Tibial nerve (tissue), 4 donors: ENCODE results near the gene RAB40C. TPM values are rescaled to one million over a fixed set of nuclear protein-coding genes. Genes with fewer than 3 reads are reported as not detected.

ENCODE experiments used
- DNase-seq, 2 donors: peaks; one replicate each; pipeline ENCODE4 v3.0.0-alpha.2; 2019; ENCODE audit warnings: low spot score in 2 of 2
- H3K27ac ChIP-seq, 4 donors: fragments of 200-600 bp; sonication (generic) in 3 of 4; one replicate each; pipeline ENCODE4 v1.5.1; 2017 to 2019; ENCODE audit warnings: mild to moderate bottlenecking in 1 of 4
- H3K27me3 ChIP-seq, 2 donors: fragments of 200-600 bp; sonication (generic) in 1 of 2; one replicate each; pipeline versions ENCODE4 v1.5.1 to v1.6.0; 2017 to 2019
- H3K36me3 ChIP-seq, 3 donors: fragments of 200-600 bp; sonication (generic); one replicate each; pipeline ENCODE4 v1.5.1; 2018 to 2019
- H3K4me1 ChIP-seq, 4 donors: fragments of 200-600 bp; sonication (generic) in 3 of 4; one replicate each; pipeline ENCODE4 v1.5.1; 2017 to 2019
- H3K4me3 ChIP-seq, 4 donors: fragments of 200-600 bp; sonication (generic) in 3 of 4; one replicate each; pipeline ENCODE4 v1.5.1; 2017 to 2019; ENCODE audit warnings: mild to moderate bottlenecking in 1 of 4, moderate library complexity in 1 of 4
- H3K9me3 ChIP-seq, 4 donors: fragments of 200-600 bp; sonication (generic) in 3 of 4; one replicate each; pipeline ENCODE4 v1.5.1; 2017 to 2019
- EP300 ChIP-seq, 2 donors: sonication (generic); formaldehyde crosslinking; IDR thresholded peaks; one replicate each; pipeline ENCODE4 v1.6.1; 2017; ENCODE audit warnings: antibody characterized with exemption in 2 of 2, mild to moderate bottlenecking in 1 of 2
- POLR2A ChIP-seq, 2 donors: fragments of 450-650 bp; IDR thresholded peaks; one replicate each; pipeline ENCODE4 v1.6.1; 2017; ENCODE audit warnings: antibody characterized with exemption in 2 of 2, mild to moderate bottlenecking in 2 of 2, moderate library complexity in 2 of 2
- WGBS, 2 donors: methylation state at CpG; one replicate each; pipeline ENCODE4 v1.1.5; 2018; 5-methylcytosine and 5-hydroxymethylcytosine counted together
- total RNA-seq, 4 donors: library from RNA; depleted of rRNA; stranded (reverse); fragments of >200 nt; gene quantifications; one replicate each; pipeline ENCODE4 v1.1.0, GENCODE V29; 2016
- TF ChIP-seq, protein P1 (sequence below), 5 experiments: fragments of 200-600 bp in 3 of 5; fragments of 450-650 bp in 2 of 5; sonication (generic) in 3 of 5; IDR thresholded peaks; one replicate each; pipeline ENCODE4 v1.5.1; 2016 to 2019; ENCODE audit warnings: antibody characterized with exemption in 5 of 5, mild to moderate bottlenecking in 3 of 5, moderate library complexity in 2 of 5

The RAB40C gene
- total RNA-seq, 4 donors from 2014 or later: 21.1 to 30.6 (median 27.5) TPM

DNA sequence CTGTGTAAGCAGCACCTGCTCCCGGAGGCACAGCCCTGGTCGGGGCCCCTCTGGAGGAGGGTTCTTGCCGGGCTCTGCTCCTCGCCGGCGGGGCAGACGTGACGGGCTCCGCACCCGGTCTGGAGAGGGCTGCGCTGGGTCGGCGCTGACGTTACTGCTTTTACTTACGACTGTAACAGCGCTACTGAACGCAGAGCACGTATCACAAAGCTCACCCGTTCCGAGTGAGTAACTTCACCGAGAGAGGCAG, 1.3 kb upstream of the RAB40C start:
- peaks cover 0 to under 1% (median 0%) of the 10 kb centered on the region in 3 donors for H3K36me3 ChIP-seq
- H3K4me3 ChIP-seq: peak overlapping the region; percentile 42 to 100 (median 90)
- no peak for TF ChIP-seq POLR2A (IDR thresholded peaks at IDR 0.05)
- TF ChIP-seq EP300 (IDR thresholded peaks at IDR 0.05): no peak
- TF ChIP-seq, protein P1, sequence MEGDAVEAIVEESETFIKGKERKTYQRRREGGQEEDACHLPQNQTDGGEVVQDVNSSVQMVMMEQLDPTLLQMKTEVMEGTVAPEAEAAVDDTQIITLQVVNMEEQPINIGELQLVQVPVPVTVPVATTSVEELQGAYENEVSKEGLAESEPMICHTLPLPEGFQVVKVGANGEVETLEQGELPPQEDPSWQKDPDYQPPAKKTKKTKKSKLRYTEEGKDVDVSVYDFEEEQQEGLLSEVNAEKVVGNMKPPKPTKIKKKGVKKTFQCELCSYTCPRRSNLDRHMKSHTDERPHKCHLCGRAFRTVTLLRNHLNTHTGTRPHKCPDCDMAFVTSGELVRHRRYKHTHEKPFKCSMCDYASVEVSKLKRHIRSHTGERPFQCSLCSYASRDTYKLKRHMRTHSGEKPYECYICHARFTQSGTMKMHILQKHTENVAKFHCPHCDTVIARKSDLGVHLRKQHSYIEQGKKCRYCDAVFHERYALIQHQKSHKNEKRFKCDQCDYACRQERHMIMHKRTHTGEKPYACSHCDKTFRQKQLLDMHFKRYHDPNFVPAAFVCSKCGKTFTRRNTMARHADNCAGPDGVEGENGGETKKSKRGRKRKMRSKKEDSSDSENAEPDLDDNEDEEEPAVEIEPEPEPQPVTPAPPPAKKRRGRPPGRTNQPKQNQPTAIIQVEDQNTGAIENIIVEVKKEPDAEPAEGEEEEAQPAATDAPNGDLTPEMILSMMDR (IDR thresholded peaks at IDR 0.05): no peak
- no peak for DNase-seq
- H3K9me3 ChIP-seq: no peaks in the 10 kb centered on the region
- H3K27ac ChIP-seq: peak overlapping the region; percentile 81 to 98 (median 92)
- H3K4me1 ChIP-seq: peaks cover 0 to 67% (median 36%) of the 10 kb centered on the region in 4 donors
- H3K27me3 ChIP-seq: no peaks in the 10 kb centered on the region
- 0 to 2% methylated on average over 15 to 21 of the region's 21 CpGs for WGBS, 2 donors

DNA sequence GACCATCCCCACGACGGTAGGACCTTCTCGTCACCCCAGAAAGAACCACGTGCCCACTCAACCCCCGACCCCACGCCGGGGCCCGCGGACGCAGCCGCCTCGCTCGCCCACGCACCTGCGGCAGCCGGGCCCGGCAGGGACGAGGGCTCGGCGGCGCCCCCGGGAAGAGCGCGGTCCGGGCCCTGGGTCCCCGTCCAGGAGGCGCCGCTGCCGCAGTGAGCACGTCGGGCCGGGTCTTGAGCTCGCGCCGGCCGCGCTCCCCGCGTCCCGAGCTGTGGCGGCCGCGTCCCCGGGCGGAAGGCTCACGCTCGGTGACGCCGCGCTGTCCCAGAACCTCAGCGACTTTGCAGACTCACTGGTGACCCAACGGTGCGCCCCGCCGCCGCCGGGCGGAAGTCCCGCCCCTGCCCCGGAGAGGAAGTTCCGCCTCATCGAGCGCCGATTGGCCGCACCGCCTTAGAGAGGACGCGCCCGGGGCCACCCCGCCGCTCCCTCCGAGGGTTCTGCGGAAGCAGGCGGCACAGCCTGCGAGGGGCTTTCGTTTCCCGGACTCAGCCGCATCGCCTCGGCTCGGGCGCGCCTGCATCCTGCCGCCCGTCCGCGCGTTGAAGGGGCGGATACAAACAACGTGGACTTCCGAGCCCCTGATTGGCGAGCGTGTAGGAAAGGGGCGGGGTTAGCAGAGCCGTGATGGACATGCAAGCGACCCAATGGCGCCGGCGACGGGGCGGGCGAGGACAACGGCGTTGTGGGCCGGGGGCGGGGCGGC, 793 bp upstream of the RAB40C start:
- Histone ChIP-seq H3K9me3 (no peaks in the 10 kb centered on the region), H3K4me1 (peaks cover 0 to 70% (median 36%) of the 10 kb centered on the region in 4 donors), H3K4me3 (peak overlapping the region; percentile 42 to 100 (median 90)), H3K27ac (peak overlapping the region; percentile 81 to 98 (median 92)), H3K36me3 (no peaks in the 10 kb centered on the region), H3K27me3 (no peaks in the 10 kb centered on the region)
- DNase-seq: peak; percentile 96 to 99
- TF ChIP-seq POLR2A (IDR thresholded peaks at IDR 0.05): peak; percentile 56 to 79
- TF ChIP-seq EP300 (IDR thresholded peaks at IDR 0.05): peak in 1 of 2 donors; percentile 57
- TF ChIP-seq, protein P1 (IDR thresholded peaks at IDR 0.05): no peak
- 1 to 2% methylated on average over 32 to 47 of the region's 107 CpGs for WGBS, 2 donors

DNA sequence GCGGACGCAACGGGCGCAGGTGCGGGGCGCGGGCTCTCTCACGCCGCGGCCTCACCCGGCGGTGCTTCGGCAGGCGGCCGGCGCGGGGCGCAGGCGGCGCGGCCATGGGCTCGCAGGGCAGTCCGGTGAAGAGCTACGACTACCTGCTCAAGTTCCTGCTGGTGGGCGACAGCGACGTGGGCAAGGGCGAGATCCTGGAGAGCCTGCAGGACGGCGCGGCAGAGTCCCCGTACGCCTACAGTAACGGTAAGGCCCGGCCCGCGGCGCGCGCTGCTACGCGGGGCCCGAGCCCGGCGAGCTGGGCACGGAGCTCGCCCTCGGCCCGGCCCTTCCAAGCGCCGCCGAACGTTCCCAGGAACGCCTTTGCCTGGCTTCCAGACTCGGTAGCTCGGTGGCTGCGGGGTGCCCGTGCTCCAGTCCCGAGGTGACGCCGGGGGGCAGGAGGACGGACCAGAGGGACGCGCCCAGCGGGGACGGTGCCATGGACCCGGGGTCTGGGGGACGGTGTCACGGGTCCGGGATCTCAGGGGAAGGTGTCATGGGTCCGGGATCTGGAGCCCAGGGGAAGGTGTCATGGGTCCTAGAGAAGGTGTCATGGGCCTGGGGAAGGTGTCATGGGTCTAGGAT, 435 bp downstream of the RAB40C start:
- Histone ChIP-seq H3K27me3 (no peaks in the 10 kb centered on the region), H3K4me3 (peak overlapping the region; percentile 64 to 99 (median 90)), H3K36me3 (peaks cover 0 to 11% (median 0%) of the 10 kb centered on the region in 3 donors), H3K9me3 (no peaks in the 10 kb centered on the region), H3K4me1 (peaks cover 0 to 75% (median 36%) of the 10 kb centered on the region in 4 donors), H3K27ac (peak overlapping the region; percentile 43 to 93 (median 83))
- WGBS, 2 donors: 0 to 1% methylated on average over 40 to 53 of the region's 71 CpGs
- TF ChIP-seq POLR2A (IDR thresholded peaks at IDR 0.05) (peak in 1 of 2 donors; percentile 17), EP300 (IDR thresholded peaks at IDR 0.05) (no peak)
- TF ChIP-seq, protein P1 (IDR thresholded peaks at IDR 0.05): no peak
- DNase-seq: peak in 1 of 2 donors; percentile 21

DNA sequence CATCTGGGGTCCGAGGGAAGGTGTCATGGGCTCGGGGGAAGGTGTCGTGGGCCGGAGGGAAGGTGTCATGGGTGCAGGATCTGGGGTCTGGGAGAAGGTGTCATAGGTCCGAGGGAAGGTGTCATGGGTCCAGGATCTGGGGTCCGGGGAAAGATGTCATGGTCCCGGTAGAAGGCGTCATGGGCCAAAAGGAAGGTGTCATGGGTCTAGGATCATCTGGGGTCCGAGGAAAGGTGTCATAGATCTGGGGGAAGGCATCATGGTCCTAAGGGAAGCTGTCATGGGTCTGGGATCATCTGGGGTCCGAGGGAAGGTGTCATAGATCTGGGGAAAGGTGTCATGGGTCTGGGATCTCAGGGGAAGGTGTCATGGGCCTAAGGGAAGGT, 942 bp downstream of the RAB40C start:
- DNase-seq: no peak
- Histone ChIP-seq H3K27ac (peak overlapping the region; percentile 43 to 93 (median 83)), H3K4me3 (peak overlapping the region; percentile 64 to 99 (median 90)), H3K4me1 (peaks cover 0 to 75% (median 36%) of the 10 kb centered on the region in 4 donors), H3K27me3 (no peaks in the 10 kb centered on the region), H3K36me3 (peaks cover 0 to 14% (median 0%) of the 10 kb centered on the region in 3 donors), H3K9me3 (no peaks in the 10 kb centered on the region)
- WGBS, 2 donors: 55 to 56% methylated on average over 10 of the region's 10 CpGs
- TF ChIP-seq, protein P1 (IDR thresholded peaks at IDR 0.05): no peak
- TF ChIP-seq POLR2A (IDR thresholded peaks at IDR 0.05) (no peak), EP300 (IDR thresholded peaks at IDR 0.05) (no peak)

DNA sequence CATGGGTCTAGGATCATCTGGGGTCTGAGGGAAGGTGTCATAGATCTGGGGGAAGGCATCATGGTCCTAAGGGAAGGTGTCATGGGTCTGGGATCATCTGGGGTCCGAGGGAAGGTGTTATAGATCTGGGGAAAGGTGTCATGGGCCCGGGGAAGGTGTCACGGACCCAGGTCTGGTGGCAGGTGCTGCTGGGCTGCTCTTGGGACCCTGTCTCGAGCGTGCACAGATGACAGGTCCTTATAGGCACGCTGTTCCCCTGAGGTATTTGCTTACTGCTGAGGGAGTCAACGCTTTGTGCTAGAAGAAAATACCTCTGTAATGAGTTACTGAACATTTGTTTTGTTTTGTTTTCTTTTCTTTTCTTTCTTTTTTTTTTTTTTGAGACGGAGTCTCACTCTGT, 1.4 kb downstream of the RAB40C start:
- H3K27ac ChIP-seq: peak overlapping the region in 2 of 4 donors; percentile 80 to 93
- no peak for DNase-seq
- WGBS, 2 donors: 72 to 84% methylated on average over 8 of the region's 8 CpGs
- H3K27me3 ChIP-seq: no peaks in the 10 kb centered on the region
- peaks cover 0 to 73% (median 36%) of the 10 kb centered on the region in 4 donors for H3K4me1 ChIP-seq
- H3K4me3 ChIP-seq: peak overlapping the region in 3 of 4 donors; percentile 64 to 99 (median 88)
- H3K9me3 ChIP-seq: no peaks in the 10 kb centered on the region
- TF ChIP-seq EP300 (IDR thresholded peaks at IDR 0.05) (no peak), POLR2A (IDR thresholded peaks at IDR 0.05) (no peak)
- TF ChIP-seq, protein P1 (IDR thresholded peaks at IDR 0.05): no peak
- H3K36me3 ChIP-seq: peaks cover 0 to 15% (median 0%) of the 10 kb centered on the region in 3 donors
